Stimulated activated naive B cell treated with anti-CD40 and anti-IgM and Interleukin-4, amounts not matched to agents 10 μg/mL and 1 μg/mL and 100 μg/mL, for 72 hours (primary cell): ENCODE data around the gene ATP1B3.
"Not testable (repeated sequence)": the region's sequence is repeated elsewhere in the genome, so short reads cannot be mapped to it uniquely, and the experiment has no call there.

ENCODE experiments used
- ATAC-seq, 2 donors: fragments of 150-1000 bp; cut with Tn5 transposase; replicated peaks; 2 replicates each; pipeline ENCODE4 v1.10.0; 2021; ENCODE audit warnings: moderate library complexity in 1 of 2
- DNase-seq: peaks from one replicate; pipeline ENCODE4 v3.0.0; 2021
- H3K27ac Mint-ChIP-seq: one replicate; pipeline ENCODE4 v1.8.0; 2022; ENCODE audit warnings: mild to moderate bottlenecking, mixed read lengths
- H3K27me3 Mint-ChIP-seq, 2 donors: one replicate each; pipeline ENCODE4 v1.8.0; 2022; ENCODE audit warnings: mixed read lengths in 2 of 2
- H3K36me3 Mint-ChIP-seq, 2 donors: one replicate each; pipeline ENCODE4 v1.8.0; 2022; ENCODE audit warnings: mixed read lengths in 2 of 2, mild to moderate bottlenecking in 1 of 2
- H3K4me1 Mint-ChIP-seq, 2 donors: one replicate each; pipeline ENCODE4 v1.8.0; 2022; ENCODE audit warnings: mixed read lengths in 2 of 2, mild to moderate bottlenecking in 1 of 2
- H3K4me3 Mint-ChIP-seq, 2 donors: one replicate each; pipeline ENCODE4 v1.8.0; 2022; ENCODE audit warnings: mild to moderate bottlenecking in 2 of 2, mixed read lengths in 2 of 2, moderate library complexity in 1 of 2
- H3K9me3 Mint-ChIP-seq, 2 donors: one replicate each; pipeline ENCODE4 v1.8.0; 2022; ENCODE audit warnings: mixed read lengths in 2 of 2, mild to moderate bottlenecking in 1 of 2

ATP1B3 gene

DNA sequence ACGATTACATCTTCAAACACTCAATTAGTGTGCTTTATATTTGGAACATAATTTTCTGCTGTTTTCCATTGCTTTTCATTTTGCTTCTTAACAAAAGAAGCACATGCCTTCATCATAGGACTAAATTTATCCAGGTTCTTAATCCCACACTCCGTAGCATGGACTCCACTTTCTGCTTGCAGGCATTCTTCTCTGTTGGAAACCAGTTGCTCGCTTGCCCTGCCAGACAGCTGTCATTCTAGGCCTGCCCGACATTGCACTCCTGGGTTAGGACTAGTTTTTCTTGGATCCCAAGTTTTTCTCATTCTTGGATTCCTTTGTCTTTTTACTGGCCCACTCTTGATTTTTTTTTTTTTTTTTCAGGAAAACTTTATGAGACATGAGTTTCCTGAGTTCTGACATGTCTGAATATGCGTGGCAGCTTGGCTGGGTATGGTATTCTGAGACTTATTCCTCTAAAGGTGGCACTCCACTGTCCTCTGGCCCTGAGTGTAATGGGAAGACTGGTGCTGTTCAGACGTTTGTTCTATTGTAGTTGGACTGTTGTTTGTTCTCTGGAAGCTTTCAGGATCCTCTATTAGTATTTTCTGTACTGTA is 6.3 kb upstream of the ATP1B3 start:
- DNase-seq: no peak
- Mint-ChIP-seq H3K9me3 (no peaks in the 10 kb centered on the region), H3K36me3 (no peaks in the 10 kb centered on the region), H3K4me3 (no peak overlapping the region), H3K27ac (no peak overlapping the region), H3K27me3 (no peaks in the 10 kb centered on the region), H3K4me1 (no peaks in the 10 kb centered on the region)
- ATAC-seq: no peak

DNA sequence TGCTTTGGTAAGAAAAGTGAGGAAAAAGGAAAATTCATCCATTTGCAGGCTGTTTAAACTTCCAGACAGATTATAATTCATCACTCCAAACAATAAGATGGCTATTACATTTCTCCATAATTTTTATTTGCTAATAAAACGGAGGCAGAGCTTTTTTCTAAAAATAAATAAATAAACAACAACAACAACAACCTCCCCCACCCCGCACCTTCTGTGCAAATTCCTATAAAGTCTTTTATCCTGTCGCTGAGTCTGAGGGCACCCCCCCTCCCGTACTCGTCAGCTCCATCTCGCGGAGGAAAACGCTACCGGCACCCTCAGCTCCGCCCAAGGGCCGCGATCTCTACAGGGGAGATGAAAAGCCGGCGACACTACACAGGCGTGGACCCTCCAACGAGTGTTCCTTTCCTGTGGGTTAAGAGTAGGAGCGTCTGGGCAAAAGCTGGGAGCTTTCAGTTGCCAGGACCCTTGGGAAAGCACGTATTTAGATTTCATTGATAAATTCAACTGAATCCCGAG is 1.0 kb upstream of the ATP1B3 start:
- Mint-ChIP-seq H3K27me3 (no peaks in the 10 kb centered on the region), H3K4me3 (peak overlapping the region; percentile 89 to 96), H3K36me3 (peaks cover 7% of the 10 kb centered on the region in 2 donors), H3K9me3 (no peaks in the 10 kb centered on the region), H3K4me1 (peaks cover 10 to 18% of the 10 kb centered on the region in 2 donors), H3K27ac (peak overlapping the region; percentile 98)
- ATAC-seq (peak; percentile 65 to 69), DNase-seq (peak; percentile 76)

DNA sequence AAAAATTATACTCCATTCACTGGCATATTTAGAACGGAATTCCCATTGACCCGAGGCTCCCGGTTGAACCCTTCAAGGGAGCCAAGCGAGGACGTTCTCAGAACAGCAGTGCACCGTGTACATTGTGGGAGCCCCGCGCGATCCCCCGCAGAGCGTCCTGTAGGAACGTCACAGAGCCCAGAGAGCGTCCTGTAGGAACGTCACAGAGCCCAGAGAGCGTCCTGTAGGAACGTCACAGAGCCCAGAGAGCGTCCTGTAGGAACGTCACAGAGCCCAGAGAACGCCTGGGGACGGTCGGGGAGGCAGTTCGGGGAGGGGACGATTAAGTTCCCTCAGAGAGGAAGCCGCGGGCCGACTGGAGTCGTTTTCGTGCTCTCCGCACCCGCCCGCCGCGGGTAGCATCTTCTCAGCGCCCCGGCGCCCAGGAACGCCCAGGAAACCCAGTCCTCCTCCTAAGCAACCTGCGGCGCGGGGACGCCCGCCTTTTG is 506 bp upstream of the ATP1B3 start:
- peak overlapping the region; percentile 89 to 96 for H3K4me3 Mint-ChIP-seq
- H3K9me3 Mint-ChIP-seq: no peaks in the 10 kb centered on the region
- peaks cover 7 to 10% of the 10 kb centered on the region in 2 donors for H3K36me3 Mint-ChIP-seq
- no peaks in the 10 kb centered on the region for H3K27me3 Mint-ChIP-seq
- H3K4me1 Mint-ChIP-seq: peaks cover 10 to 18% of the 10 kb centered on the region in 2 donors
- peak overlapping the region; percentile 98 for H3K27ac Mint-ChIP-seq
- peak; percentile 75 to 76 for ATAC-seq
- DNase-seq: no peak

DNA sequence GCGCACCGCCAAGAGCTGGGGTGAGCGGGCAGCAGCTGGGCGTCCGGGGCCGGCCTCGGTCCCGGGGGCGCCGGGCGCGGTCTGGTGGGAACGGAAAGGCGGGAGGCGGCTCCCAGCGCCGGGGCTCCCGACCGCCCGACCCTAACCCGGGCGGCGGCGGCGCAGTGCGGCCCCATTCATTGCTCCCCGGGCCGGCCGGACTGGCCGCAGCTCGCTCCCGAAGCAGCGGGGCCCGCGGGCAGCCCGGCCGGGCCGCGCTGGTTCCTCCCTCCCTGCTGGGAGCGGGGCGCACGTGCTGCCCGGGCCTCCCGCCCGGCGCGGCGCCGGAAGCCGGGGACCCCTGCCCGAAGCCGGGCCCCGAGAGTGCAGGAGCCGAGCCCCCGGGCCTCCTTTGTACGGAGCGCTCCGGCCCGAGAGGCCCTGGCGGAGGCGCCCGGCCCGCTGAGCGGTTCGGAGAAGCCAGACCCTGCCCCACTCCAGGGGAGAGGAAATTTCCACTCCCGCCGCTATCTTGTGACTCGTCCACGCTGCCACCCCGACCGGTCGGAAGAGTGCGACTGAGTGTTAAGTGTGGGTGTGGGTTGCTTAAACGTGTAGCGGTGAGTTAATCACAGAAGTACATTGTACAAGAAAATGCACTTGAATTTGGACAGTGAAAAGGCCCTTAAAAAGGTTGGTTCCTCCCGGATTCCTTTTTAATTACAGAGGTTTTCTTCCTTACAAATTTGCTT is 613 bp downstream of the ATP1B3 start:
- Mint-ChIP-seq H3K36me3 (peaks cover 9 to 19% of the 10 kb centered on the region in 2 donors), H3K27ac (peak overlapping the region; percentile 93), H3K4me1 (peaks cover 13 to 27% of the 10 kb centered on the region in 2 donors), H3K27me3 (no peaks in the 10 kb centered on the region), H3K4me3 (peak overlapping the region; percentile 89 to 96), H3K9me3 (no peaks in the 10 kb centered on the region)
- ATAC-seq: peak; percentile 30 to 33
- peak; percentile 44 for DNase-seq

DNA sequence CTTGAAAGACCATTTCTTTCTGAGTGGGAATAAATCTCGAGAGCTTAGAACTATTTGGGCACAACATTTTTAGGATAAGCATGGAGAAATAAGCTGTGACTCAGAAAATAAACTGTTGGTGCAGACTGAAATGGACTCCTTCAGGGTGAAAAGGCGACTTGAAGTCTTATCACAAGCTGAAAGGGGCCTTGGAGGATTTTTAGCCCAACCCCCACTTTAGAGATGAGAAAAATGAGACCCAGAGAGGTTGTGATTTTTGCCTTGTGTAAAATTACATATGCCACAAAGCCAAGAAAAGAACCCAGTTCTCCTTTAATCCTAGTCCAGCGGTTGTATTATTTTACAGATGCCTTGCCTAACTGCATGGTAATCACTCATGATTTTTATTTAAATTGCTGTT is 1.5 kb downstream of the ATP1B3 start:
- Mint-ChIP-seq H3K27me3 (no peaks in the 10 kb centered on the region), H3K36me3 (peaks cover 10 to 22% of the 10 kb centered on the region in 2 donors), H3K9me3 (no peaks in the 10 kb centered on the region), H3K27ac (peak overlapping the region; percentile 37), H3K4me1 (peaks cover 15 to 31% of the 10 kb centered on the region in 2 donors), H3K4me3 (peak overlapping the region; percentile 88 to 90)
- no peak for ATAC-seq
- DNase-seq: no peak

DNA sequence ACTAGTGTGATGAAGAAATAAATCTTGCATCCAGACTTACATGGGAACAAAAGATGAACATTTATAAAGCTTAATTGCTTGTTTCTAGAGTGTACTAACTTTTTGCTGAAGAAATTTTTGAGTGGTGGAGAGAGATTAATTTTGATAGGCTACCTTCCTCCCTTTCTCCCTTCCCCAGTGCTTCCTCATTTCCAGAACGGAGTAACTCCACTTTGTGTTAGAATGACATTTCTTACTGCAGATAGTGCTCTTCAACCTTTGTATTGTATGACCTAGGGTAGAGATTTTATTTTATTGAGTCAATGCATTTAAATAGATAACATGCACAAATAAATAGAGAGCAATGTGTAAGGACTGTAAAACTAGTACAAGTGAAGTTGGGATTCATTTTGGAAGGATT is 1.9 kb downstream of the ATP1B3 start:
- peak overlapping the region; percentile 88 to 90 for H3K4me3 Mint-ChIP-seq
- H3K27me3 Mint-ChIP-seq: no peaks in the 10 kb centered on the region
- no peak for ATAC-seq
- H3K4me1 Mint-ChIP-seq: peaks cover 17 to 34% of the 10 kb centered on the region in 2 donors
- no peaks in the 10 kb centered on the region for H3K9me3 Mint-ChIP-seq
- H3K27ac Mint-ChIP-seq: peak overlapping the region; percentile 51
- DNase-seq: no peak
- peaks cover 13 to 24% of the 10 kb centered on the region in 2 donors for H3K36me3 Mint-ChIP-seq

DNA sequence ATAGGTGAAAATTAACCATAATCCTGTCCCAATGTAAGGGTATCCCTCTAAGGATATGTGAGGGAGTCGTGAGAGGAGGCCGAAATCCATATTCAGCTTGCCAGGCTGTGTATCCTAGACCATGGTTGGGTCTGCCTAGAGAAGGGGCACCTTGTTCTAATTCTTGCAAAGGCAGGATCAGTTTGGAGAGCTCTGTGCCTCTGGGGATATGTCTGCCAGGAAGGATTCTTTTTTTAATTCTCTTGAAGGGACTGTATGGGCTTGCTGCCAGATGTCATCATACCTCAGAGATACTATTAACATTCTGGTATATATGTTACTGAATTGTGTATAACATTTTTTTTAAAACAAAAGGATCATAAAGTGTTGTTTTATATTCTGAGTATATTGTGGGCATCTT is 2.4 kb downstream of the ATP1B3 start:
- H3K4me3 Mint-ChIP-seq: peak overlapping the region in 1 of 2 donors; percentile 21
- no peaks in the 10 kb centered on the region for H3K9me3 Mint-ChIP-seq
- H3K4me1 Mint-ChIP-seq: peaks cover 21 to 39% of the 10 kb centered on the region in 2 donors
- ATAC-seq (no peak), DNase-seq (no peak)
- no peak overlapping the region for H3K27ac Mint-ChIP-seq
- H3K27me3 Mint-ChIP-seq: no peaks in the 10 kb centered on the region
- H3K36me3 Mint-ChIP-seq: peaks cover 13 to 28% of the 10 kb centered on the region in 2 donors

DNA sequence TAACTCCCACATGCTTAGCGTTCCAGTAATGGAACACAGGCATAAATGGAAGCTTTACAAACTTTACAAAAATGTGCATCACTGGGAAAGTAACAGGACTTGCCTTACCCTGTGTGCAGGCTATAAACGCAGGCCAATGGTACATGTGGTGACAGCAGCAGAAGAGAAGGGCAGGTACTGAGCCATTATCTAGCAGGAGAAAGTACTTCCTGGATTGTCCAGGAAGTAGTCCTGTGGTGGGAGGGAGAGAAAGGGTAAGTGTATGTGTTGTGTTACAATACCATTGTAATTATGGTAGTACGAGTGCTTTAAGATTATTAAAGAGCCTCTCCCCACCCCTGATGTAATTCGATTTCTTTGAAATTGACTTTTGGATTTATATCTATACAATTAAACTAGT is 5.3 kb downstream of the ATP1B3 start:
- ATAC-seq (no peak), DNase-seq (no peak)
- Mint-ChIP-seq H3K9me3 (no peaks in the 10 kb centered on the region), H3K4me1 (peaks cover 31 to 55% of the 10 kb centered on the region in 2 donors), H3K4me3 (no peak overlapping the region), H3K27me3 (no peaks in the 10 kb centered on the region), H3K27ac (no peak overlapping the region), H3K36me3 (peaks cover 26 to 50% of the 10 kb centered on the region in 2 donors)

DNA sequence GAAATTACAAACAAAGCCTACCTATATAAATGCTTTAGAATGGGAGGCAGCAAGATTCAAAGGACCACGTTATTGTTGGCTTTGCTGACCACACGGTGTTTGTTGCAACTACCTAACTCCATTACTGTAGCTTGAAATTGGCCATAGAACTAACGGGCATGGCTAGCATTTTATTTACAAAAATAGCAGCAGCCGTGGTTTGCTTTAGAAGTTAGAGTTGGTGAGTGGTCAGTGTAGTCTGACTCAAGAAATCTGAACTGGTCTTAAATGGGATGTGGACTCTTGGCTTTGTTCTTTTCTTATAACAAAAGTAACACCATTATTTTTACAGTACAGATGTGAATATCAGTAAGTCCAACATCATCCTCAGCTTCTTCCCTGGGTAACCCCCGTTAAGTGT is 10.6 kb downstream of the ATP1B3 start:
- H3K36me3 Mint-ChIP-seq: peaks cover 34 to 51% of the 10 kb centered on the region in 2 donors
- peaks cover 7% of the 10 kb centered on the region in 2 donors for H3K9me3 Mint-ChIP-seq
- no peaks in the 10 kb centered on the region for H3K27me3 Mint-ChIP-seq

DNA sequence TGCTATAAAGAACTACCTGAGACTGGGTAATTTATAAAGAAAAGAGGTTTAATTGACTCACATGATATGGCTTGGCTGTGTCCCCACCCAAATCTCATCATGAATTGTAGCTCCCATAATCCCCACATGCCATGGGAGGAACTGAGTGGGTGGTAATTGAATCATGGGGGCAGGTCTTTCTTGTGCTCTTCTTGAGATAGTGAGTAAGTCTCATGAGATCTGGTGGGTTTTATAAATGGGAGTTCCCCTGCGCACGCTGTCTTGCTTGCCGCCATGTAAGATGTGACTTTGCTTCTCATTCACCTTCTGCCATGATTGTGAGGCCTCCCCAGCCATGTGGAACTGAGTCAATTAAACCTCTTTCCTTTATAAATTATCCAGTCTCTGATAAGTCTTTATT is 12.1 kb downstream of the ATP1B3 start:
- not testable (repeated sequence) for DNase-seq, H3K27me3 Mint-ChIP-seq, H3K4me3 Mint-ChIP-seq, H3K27ac Mint-ChIP-seq, H3K9me3 Mint-ChIP-seq, ATAC-seq
- Mint-ChIP-seq H3K36me3 (peaks cover 34 to 50% of the 10 kb centered on the region in 2 donors), H3K4me1 (peaks cover 22 to 38% of the 10 kb centered on the region in 2 donors)

More for the DNA sequence above, 10.6 kb downstream of the ATP1B3 start:
- H3K27ac Mint-ChIP-seq: no peak overlapping the region
- ATAC-seq (no peak), DNase-seq (no peak)
- no peak overlapping the region for H3K4me3 Mint-ChIP-seq
- peaks cover 25 to 40% of the 10 kb centered on the region in 2 donors for H3K4me1 Mint-ChIP-seq

DNA sequence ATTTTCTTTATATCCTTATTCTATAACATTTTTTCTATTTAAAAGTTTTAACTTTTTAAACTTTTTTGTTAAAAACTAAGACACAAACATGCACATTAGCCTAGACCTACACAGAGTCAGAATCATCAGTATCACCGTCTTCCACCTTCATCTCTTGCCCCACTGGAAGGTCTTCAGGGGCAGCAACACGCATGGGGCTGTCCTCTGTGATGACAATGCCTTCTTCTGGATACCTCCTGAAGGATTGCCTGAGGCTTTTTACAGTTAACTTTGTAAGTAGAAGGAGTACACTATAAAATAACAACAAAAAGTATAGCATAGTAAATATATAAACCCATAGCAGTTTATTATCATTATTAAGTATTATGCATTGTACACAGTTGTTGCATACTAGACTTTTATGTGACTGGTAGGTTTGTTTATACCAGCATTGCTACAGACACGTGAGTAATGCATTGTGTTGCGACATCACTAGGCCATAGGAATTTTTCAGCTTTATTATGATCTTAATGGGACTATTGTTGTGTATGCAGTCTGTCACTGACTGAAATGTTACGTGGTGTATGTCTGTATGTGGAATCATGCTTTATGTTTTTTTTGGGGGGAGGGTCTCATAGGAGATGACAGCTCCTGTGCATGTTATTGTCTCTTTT is 18.2 kb downstream of the ATP1B3 start:
- no peak for DNase-seq
- H3K27ac Mint-ChIP-seq: no peak overlapping the region
- H3K36me3 Mint-ChIP-seq: peaks cover 36 to 48% of the 10 kb centered on the region in 2 donors
- peaks cover 3 to 23% of the 10 kb centered on the region in 2 donors for H3K4me1 Mint-ChIP-seq
- peaks cover 0 to 2% of the 10 kb centered on the region in 2 donors for H3K9me3 Mint-ChIP-seq
- H3K27me3 Mint-ChIP-seq: no peaks in the 10 kb centered on the region
- H3K4me3 Mint-ChIP-seq: no peak overlapping the region
- no peak for ATAC-seq

DNA sequence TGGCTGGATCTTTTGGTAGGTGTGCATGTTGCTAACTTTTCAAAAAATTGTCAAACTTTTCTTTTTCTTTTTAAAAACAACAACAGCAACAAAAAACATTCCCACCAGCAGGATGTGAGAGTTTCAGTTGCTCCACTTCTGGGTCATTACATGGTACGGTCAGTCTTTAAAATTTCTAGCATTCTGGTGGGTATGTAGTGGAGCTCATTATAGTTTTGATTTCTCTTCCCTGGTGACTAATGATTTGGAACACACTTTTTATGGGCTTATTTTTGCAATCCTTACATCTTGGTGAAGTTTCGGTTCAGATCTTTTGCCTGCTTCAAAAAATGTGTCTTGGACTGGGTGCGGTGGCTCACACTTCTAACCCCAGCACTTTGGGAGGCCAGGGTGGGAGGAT is 19.3 kb downstream of the ATP1B3 start:
- DNase-seq: no peak
- peaks cover 8% of the 10 kb centered on the region in 2 donors for H3K9me3 Mint-ChIP-seq
- no peak overlapping the region for H3K4me3 Mint-ChIP-seq
- no peak overlapping the region for H3K27ac Mint-ChIP-seq
- peaks cover 5 to 27% of the 10 kb centered on the region in 2 donors for H3K4me1 Mint-ChIP-seq
- peaks cover 45 to 57% of the 10 kb centered on the region in 2 donors for H3K36me3 Mint-ChIP-seq
- H3K27me3 Mint-ChIP-seq: no peaks in the 10 kb centered on the region
- ATAC-seq: no peak

DNA sequence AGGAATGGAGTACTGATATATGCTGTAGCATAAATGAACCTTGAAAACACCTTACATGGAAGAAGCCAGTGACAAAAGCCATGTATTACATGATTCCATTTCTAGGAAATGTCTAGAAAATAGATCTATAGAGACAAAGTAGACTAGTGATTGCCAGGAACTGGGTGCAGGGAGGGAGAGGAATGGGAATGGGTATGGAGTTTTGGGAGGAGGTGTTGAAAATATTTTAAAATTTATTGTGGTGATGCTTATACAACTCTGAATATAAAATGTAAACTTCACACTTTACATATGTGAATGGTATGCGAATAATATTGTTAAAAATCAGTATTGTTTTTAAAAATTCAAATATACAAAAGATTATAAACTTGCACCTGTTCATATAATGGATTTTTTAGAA is 22.5 kb downstream of the ATP1B3 start:
- Mint-ChIP-seq H3K36me3 (peaks cover 45 to 62% of the 10 kb centered on the region in 2 donors), H3K27ac (no peak overlapping the region), H3K4me3 (no peak overlapping the region), H3K27me3 (no peaks in the 10 kb centered on the region), H3K4me1 (peaks cover 9 to 30% of the 10 kb centered on the region in 2 donors), H3K9me3 (peaks cover 8% of the 10 kb centered on the region in 2 donors)
- DNase-seq (no peak), ATAC-seq (no peak)

DNA sequence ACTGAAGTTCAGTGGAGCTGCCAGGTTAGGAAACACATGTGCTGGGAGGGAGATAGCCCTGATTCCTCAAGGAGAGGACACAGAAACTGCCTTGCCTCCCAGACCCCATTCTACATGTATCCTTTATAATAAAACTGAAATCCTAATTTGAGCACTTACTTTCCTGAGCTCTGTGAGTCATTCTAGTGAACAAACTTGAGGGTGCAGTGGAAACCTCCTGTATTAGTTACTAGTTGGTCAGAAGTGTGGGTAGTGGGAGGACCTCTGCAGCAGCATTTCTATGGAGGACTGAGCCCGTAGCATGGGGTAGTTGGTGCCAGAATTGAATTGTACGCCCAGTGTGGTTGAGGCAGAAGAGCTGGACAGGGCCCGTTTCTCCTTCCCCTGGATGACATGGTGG is 23.9 kb downstream of the ATP1B3 start:
- H3K27ac Mint-ChIP-seq: no peak overlapping the region
- no peak overlapping the region for H3K4me3 Mint-ChIP-seq
- ATAC-seq (no peak), DNase-seq (no peak)
- peaks cover 8% of the 10 kb centered on the region in 2 donors for H3K9me3 Mint-ChIP-seq
- H3K4me1 Mint-ChIP-seq: peaks cover 7 to 26% of the 10 kb centered on the region in 2 donors
- H3K27me3 Mint-ChIP-seq: no peaks in the 10 kb centered on the region
- H3K36me3 Mint-ChIP-seq: peaks cover 42 to 59% of the 10 kb centered on the region in 2 donors
